A549 (cell line): Measurements from ENCODE around the gene ANO3. TPM values are rescaled to one million over a fixed set of nuclear protein-coding genes. Genes with fewer than 3 reads are reported as not detected.

Experiments
- ATAC-seq, 2 experiments: fragments of 200-7000 bp in 1 of 2; fragments of >200 bp in 1 of 2; cut with Nextera tagmentation in 1 of 2; cut with Tn5 transposase in 1 of 2; 3 replicates each; pipeline versions ENCODE4 v1.8.0 to v1.9.1; 2018 to 2020; ENCODE audit warnings: mild to moderate bottlenecking in 1 of 2, moderate library complexity in 1 of 2
- CTCF ChIA-PET: fragments of 300-600 bp; sonication (Branson Sonifier 250); formaldehyde crosslinking; extraction: SDS; loops from one replicate; lab custom pipeline; 2021; ENCODE audit warnings: antibody characterized with exemption, inconsistent platforms; lab: Yijun Ruan, JAX
- POLR2A ChIA-PET: fragments of 350-600 bp; formaldehyde crosslinking; extraction: SDS; loops from one replicate; lab custom pipeline; 2021; ENCODE audit warnings: antibody characterized with exemption, inconsistent platforms; lab: Yijun Ruan, JAX
- DNase-seq, 2 experiments: peaks; one replicate each; pipeline versions ENCODE4 v3.0.0 to v3.0.0-alpha.2; 2011 to 2016; ENCODE audit warnings: low read depth in 1 of 2, low spot score in 1 of 2
- FAIRE-seq: peaks from 2 replicates; lab custom pipeline; 2011; peaks lifted over from hg19 to GRCh38; lab: Jason Lieb, UNC
- H3K27ac ChIP-seq, 2 experiments: fragments of >200 bp; sonication (Bioruptor Twin); formaldehyde crosslinking; 3 replicates each; pipeline ENCODE4 v1.5.1; 2016 to 2017
- H3K4me1 ChIP-seq: fragments of >200 bp; sonication (Bioruptor Twin); formaldehyde crosslinking; 3 replicates; pipeline ENCODE4 v1.6.1; 2016
- H3K4me2 ChIP-seq: fragments of >200 bp; sonication (Bioruptor Twin); formaldehyde crosslinking; 3 replicates; pipeline ENCODE4 v1.6.1; 2016
- H3K4me3 ChIP-seq: fragments of >200 bp; sonication (Bioruptor Twin); formaldehyde crosslinking; 3 replicates; pipeline ENCODE4 v1.5.1; 2016
- H3K9me3 ChIP-seq: fragments of >200 bp; sonication (Bioruptor Twin); formaldehyde crosslinking; 3 replicates; pipeline ENCODE4 v1.6.1; 2016
- ATOH8 ChIP-seq: fragments of 250-450 bp; sonication (Bioruptor Pico); IDR thresholded peaks from 2 replicates; pipeline ENCODE4 v1.5.0; 2020; ENCODE audit warnings: low read depth, mild to moderate bottlenecking, moderate library complexity
- CHD4 ChIP-seq: fragments of 200-600 bp; sonication (generic); IDR thresholded peaks from 2 replicates; pipeline ENCODE4 v1.6.1; 2016; ENCODE audit warnings: antibody characterized with exemption, mild to moderate bottlenecking, borderline replicate concordance
- EHMT2 ChIP-seq: fragments of 200-600 bp; sonication (generic); IDR thresholded peaks from 2 replicates; pipeline ENCODE4 v1.6.1; 2016; ENCODE audit warnings: antibody characterized with exemption, low read depth, mild to moderate bottlenecking, moderate library complexity
- EP300 ChIP-seq, 2 experiments: fragments of >200 bp; sonication (Bioruptor Twin); formaldehyde crosslinking; IDR thresholded peaks; 2 replicates in 1 of 2; 3 replicates in 1 of 2; pipeline ENCODE4 v1.6.1; 2016 to 2017
- ESRRA ChIP-seq: fragments of 150-350 bp; IDR thresholded peaks from 2 replicates; pipeline ENCODE4 v1.6.1; 2014; ENCODE audit warnings: mild to moderate bottlenecking, low read length, borderline replicate concordance
- HEYL ChIP-seq: fragments of 250-450 bp; sonication (Bioruptor Pico); IDR thresholded peaks from 2 replicates; pipeline ENCODE4 v1.8.0; 2021; ENCODE audit warnings: mild to moderate bottlenecking, moderate library complexity
- MAFK ChIP-seq: fragments of 450-650 bp; IDR thresholded peaks from 2 replicates; pipeline ENCODE4 v1.6.1; 2014; ENCODE audit not compliant: partially characterized antibody
- NFE2L2 ChIP-seq: fragments of 150-350 bp; conservative IDR thresholded peaks from 2 replicates; pipeline ENCODE4 v1.6.1; 2014; ENCODE audit warnings: low read length
- NPAS2 ChIP-seq: fragments of 250-450 bp; sonication (Bioruptor Pico); IDR thresholded peaks from 2 replicates; pipeline ENCODE4 v1.8.0; 2022; ENCODE audit warnings: mild to moderate bottlenecking, moderate library complexity, borderline replicate concordance
- RAD21 ChIP-seq, 2 experiments: fragments of >200 bp in 1 of 2; sonication (Bioruptor Twin) in 1 of 2; formaldehyde crosslinking in 1 of 2; IDR thresholded peaks in 1 of 2; conservative IDR thresholded peaks in 1 of 2; 2 replicates in 1 of 2; 3 replicates in 1 of 2; pipeline ENCODE4 v1.6.1; 2012 to 2018; ENCODE audit warnings: inconsistent platforms in 1 of 2
- RCOR1 ChIP-seq: fragments of 150-350 bp; IDR thresholded peaks from 2 replicates; pipeline ENCODE4 v1.6.1; 2014; ENCODE audit warnings: antibody characterized with exemption, low read length, low read depth
- SREBF2 ChIP-seq: fragments of 450-650 bp; IDR thresholded peaks from 2 replicates; pipeline ENCODE4 v1.6.1; 2014; ENCODE audit warnings: mild to moderate bottlenecking, moderate library complexity
- WGBS: methylation state at CpG from one replicate; pipeline ENCODE4 v1.1.6; 2017; ENCODE audit errors: missing lambda C conversion rate; 5-methylcytosine and 5-hydroxymethylcytosine counted together
- polyA plus RNA-seq, 4 experiments: library from polyadenylated mRNA; depleted of rRNA in 3 of 4; stranded (reverse); fragments of >200 nt; fragmentation: RNase III in 1 of 4; extraction: RNeasy Plus Mini Kit Qiagen cat#74134 plus additional on column Dnase treatment in 1 of 4; gene quantifications; 2 replicates in 3 of 4; 3 replicates in 1 of 4; pipeline ENCODE4 v1.2.3, GENCODE V29; 2011 to 2017
- TF ChIP-seq, protein P1 (sequence below): fragments of 250-450 bp; sonication (Bioruptor Pico); IDR thresholded peaks from 2 replicates; pipeline ENCODE4 v1.5.0; 2021; ENCODE audit warnings: mild to moderate bottlenecking, moderate library complexity, borderline replicate concordance
- TF ChIP-seq, protein P2 (sequence below): IDR thresholded peaks from 2 replicates; pipeline ENCODE4 v1.6.1; 2012; ENCODE audit warnings: low read depth, borderline replicate concordance
- TF ChIP-seq, protein P3 (sequence below): fragments of >200 bp; sonication (Bioruptor Twin); formaldehyde crosslinking; IDR thresholded peaks from 2 replicates; pipeline ENCODE4 v1.6.1; 2016

Gene ANO3
- polyA plus RNA-seq, 2 of the 4 experiments (the other 2 are of a cell fraction), result not detected

DNA sequence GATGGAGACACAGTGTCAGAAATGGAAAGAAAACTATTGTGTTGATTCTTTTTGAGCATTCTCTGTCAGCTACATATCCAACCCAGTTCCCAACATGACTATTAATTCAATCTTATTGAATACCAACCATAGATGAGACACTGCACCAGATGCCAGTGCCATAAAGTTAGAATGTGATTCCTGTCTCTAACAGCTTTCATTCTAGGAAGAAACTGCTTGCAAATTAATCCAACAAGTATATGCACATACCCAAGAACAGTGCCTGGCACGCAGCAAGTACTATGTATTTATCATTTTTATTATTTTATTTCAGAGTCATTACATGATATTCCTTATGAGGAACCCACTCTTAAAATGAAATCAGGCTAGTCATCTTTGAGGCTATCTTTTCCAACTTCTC, 355.4 kb downstream of the ANO3 start:
- DNase-seq, result no peak
- ChIA-PET POLR2A (no interaction called here), CTCF (no interaction called here)
- no peak for ATAC-seq
- Histone ChIP-seq H3K4me3 (no peak overlapping the region), H3K9me3 (no peaks in the 10 kb centered on the region), H3K27ac (no peak overlapping the region), H3K4me2 (no peak overlapping the region)
- 5% methylated on average over 1 of the region's 1 CpG for WGBS
- TF ChIP-seq, protein P1, sequence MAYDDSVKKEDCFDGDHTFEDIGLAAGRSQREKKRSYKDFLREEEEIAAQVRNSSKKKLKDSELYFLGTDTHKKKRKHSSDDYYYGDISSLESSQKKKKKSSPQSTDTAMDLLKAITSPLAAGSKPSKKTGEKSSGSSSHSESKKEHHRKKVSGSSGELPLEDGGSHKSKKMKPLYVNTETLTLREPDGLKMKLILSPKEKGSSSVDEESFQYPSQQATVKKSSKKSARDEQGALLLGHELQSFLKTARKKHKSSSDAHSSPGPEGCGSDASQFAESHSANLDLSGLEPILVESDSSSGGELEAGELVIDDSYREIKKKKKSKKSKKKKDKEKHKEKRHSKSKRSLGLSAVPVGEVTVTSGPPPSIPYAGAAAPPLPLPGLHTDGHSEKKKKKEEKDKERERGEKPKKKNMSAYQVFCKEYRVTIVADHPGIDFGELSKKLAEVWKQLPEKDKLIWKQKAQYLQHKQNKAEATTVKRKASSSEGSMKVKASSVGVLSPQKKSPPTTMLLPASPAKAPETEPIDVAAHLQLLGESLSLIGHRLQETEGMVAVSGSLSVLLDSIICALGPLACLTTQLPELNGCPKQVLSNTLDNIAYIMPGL (CRISPR knock-in tag), result no peak
- TF ChIP-seq NPAS2 (CRISPR knock-in tag) (no peak), EP300 (IDR thresholded peaks at IDR 0.05) (no peak), CHD4 (no peak), ESRRA (no peak), HEYL (CRISPR knock-in tag) (no peak), NFE2L2 (no peak), RCOR1 (no peak)
- TF ChIP-seq, protein P2, sequence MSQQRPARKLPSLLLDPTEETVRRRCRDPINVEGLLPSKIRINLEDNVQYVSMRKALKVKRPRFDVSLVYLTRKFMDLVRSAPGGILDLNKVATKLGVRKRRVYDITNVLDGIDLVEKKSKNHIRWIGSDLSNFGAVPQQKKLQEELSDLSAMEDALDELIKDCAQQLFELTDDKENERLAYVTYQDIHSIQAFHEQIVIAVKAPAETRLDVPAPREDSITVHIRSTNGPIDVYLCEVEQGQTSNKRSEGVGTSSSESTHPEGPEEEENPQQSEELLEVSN, result no peak
- TF ChIP-seq, protein P3, sequence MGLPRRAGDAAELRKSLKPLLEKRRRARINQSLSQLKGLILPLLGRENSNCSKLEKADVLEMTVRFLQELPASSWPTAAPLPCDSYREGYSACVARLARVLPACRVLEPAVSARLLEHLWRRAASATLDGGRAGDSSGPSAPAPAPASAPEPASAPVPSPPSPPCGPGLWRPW, result no peak
- TF ChIP-seq, all 56 proteins: peak for 0
- no peak for FAIRE-seq
- no peaks in the 10 kb centered on the region for H3K4me1 ChIP-seq

- no peaks in the 10 kb centered on the region for H3K9me3 ChIP-seq
- DNase-seq (no peak), ATAC-seq (no peak), FAIRE-seq (no peak)
- ChIA-PET POLR2A (no interaction called here), CTCF (interaction anchor here (1.3 kb wide), 1 partner anchor 14 kb away, joined by 3 read pairs; no protein-coding TSS in a partner anchor)
- H3K4me2 ChIP-seq, result no peak overlapping the region
- no peak overlapping the region for H3K4me3 ChIP-seq
- H3K4me1 ChIP-seq, result no peaks in the 10 kb centered on the region
- no peak overlapping the region for H3K27ac ChIP-seq
- no peak for TF ChIP-seq ESRRA
- TF ChIP-seq RAD21 (conservative IDR thresholded peaks at IDR 0.05 in 1 of 2, IDR thresholded peaks at IDR 0.05 in 1 of 2), result no peak
- WGBS, result 38% methylated on average over 4 of the region's 4 CpGs
Observed at GRCh38 chr11:26688701-26689100, 356.8 kb downstream of the ANO3 start.

- no peaks in the 10 kb centered on the region for H3K9me3 ChIP-seq
- FAIRE-seq, result no peak
- no peak overlapping the region for H3K27ac ChIP-seq
- H3K4me3 ChIP-seq, result no peak overlapping the region
- DNase-seq, result no peak
- WGBS, result 0% methylated on average over 3 of the region's 3 CpGs
- H3K4me2 ChIP-seq, result no peak overlapping the region
- TF ChIP-seq ATOH8 (CRISPR knock-in tag) (no peak), SREBF2 (no peak), CHD4 (no peak), MAFK (no peak), NFE2L2 (no peak), EHMT2 (no peak)
- TF ChIP-seq, protein P2, result no peak
- H3K4me1 ChIP-seq, result no peaks in the 10 kb centered on the region
- no peak for ATAC-seq
- POLR2A ChIA-PET, result no interaction called here
- CTCF ChIA-PET, result no interaction called here
Observed at GRCh38 chr11:26696330-26696729, 364.4 kb downstream of the ANO3 start.
